HG03571 (cell line): ENCODE measurements around the gene NCAM1.

Source experiments
- ATAC-seq: cut with Tn5 transposase; IDR thresholded peaks from one replicate; pipeline ENCODE4 v1.9.1; 2021; ENCODE audit not compliant: unreplicated experiment

Gene NCAM1

DNA sequence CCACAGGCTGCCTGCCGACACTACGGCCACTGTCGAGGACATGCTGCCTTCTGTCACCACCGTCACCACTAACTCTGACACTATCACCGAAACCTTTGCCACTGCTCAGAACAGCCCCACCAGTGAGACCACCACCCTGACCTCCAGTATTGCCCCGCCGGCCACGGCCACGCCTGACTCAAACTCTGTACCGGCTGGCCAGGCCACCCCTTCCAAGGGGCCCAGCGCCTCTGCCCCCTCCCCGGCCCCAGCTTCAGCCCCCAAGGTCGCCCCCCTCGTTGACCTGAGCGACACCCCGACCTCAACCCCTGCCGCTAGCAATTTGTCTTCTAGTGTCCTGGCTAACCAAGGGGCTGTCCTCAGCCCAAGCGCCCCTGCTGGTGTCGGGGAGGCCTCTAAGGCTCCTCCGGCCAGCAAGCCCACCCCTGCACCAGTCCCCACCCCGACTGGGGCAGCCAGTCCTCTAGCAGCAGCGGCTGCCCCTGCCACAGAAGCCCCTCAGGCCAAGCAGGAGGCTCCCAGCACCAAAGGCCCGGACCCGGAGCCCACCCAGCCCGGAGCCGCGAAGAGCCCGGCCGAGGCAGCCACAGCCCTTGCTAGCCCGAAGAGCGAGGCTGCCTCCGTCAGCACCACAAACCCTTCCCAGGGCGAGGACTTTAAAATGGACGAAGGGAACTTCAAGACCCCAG, 311.9 kb downstream of the NCAM1 start:
- ATAC-seq: no peak

DNA sequence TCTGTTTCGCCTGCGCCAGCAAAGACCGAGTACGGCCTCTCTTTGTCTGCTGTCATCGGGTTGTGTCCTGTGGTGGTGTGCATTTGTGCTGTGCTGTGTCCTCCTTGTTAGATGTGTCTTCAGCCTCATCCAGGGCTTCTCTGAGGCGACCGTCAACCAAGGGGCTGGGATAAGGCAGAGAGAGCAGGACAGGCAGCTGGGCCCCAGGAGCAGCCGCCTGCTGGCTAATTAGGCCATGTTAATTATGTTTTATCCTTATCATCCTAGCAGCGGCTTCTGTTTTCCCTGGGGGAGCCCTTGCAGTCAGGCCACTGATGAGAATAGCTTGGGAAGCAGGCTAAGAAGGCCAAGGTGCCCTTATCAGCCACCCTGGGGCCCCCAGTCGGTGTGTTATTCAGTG, 312.5 kb downstream of the NCAM1 start:
- ATAC-seq: no peak

GRCh38 chr11:113274713-113275582, 313.7 kb downstream of the NCAM1 start:
- no peak for ATAC-seq

GRCh38 chr11:113275602-113276001, 314.4 kb downstream of the NCAM1 start:
- no peak for ATAC-seq

DNA sequence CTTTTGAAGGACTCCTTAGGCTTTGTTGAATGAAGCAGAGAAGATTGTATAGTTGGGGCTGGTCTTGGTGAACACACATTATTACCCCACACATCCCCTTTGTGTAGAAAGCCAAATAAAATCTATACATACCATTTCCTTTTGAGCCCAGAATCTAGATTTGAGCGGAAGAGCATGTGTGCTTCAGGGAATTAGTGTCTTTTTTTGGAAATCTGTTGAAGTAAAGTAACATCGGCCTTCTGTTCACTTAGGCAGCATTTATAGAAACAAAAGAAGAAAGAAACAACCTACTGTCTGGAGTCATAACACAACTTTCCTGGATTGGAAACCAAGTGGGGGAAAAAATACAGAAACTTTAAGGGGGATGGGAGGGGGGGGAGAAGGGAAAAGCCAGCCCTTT, 315.2 kb downstream of the NCAM1 start:
- no peak for ATAC-seq

GRCh38 chr11:113277907-113278306, 316.7 kb downstream of the NCAM1 start:
- no peak for ATAC-seq

- ATAC-seq: no peak
Measured at GRCh38 chr11:113278481-113278880, 317.3 kb downstream of the NCAM1 start.

GRCh38 chr11:113278925-113279324, 317.7 kb downstream of the NCAM1 start:
- no peak for ATAC-seq

DNA sequence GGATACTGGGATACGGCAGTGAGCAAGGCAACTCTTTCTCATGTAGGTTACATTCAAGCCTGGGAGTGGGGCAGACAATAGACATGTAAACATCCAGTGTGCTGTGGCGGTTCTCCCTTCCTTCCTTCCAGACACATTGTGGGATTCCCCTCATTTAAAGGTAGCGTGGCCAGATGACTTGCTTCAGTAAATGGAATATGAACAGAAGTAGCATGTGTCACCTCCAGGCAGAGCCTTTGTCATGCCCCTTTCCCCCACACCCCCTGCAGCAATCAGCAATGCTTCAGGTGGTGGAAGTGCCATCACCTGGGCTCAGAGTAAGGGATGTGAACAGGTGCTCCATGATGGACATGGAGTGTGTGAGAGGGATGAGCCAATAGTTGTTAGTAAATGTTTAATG, 318.4 kb downstream of the NCAM1 start:
- no peak for ATAC-seq

- ATAC-seq: no peak
Measured at GRCh38 chr11:113281052-113281725, 320.0 kb downstream of the NCAM1 start.

DNA sequence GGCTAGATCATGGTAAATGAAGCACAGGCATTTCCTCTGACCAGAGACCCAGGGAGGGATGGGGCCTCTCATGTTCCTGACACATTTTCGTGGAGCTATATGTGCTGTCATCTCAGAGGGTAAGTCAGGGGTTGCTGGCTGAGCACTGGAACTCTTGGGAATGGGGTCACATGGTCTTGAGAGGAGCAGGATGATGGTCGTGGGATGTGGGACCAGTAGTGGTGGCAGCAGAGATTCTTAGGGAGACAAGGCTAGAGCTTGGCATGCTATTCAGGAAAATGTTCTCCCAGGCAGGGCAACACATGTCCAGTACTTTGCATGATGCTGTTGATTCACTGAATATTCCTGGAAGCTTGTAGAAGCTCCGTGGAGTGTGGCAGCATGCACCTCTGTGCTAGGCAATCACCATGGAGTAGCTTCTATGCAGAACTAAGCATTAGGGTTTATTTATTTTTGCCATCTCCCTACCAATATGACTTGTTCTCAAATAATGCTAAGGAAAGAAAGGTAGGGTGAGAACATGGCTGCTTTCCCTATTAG, 321.7 kb downstream of the NCAM1 start:
- ATAC-seq: no peak

DNA sequence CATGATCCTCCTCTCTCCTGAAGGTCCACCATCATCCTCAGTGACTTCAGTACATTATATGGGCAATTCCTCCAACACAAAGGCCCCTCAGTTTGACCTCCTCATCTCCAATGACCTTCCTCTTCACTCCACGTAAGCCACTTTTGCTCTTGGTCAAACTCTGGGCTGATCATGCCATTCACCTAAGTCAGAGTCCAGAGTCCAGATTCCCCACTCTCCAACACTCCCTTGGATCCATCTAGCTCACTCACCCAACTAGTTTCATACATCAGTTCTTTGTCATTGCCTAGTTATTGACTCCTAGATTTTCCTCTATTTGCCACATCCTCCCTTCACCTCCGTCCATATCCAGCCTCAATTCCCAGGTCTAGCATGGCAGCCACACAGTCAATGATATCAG, 322.7 kb downstream of the NCAM1 start:
- no peak for ATAC-seq

DNA sequence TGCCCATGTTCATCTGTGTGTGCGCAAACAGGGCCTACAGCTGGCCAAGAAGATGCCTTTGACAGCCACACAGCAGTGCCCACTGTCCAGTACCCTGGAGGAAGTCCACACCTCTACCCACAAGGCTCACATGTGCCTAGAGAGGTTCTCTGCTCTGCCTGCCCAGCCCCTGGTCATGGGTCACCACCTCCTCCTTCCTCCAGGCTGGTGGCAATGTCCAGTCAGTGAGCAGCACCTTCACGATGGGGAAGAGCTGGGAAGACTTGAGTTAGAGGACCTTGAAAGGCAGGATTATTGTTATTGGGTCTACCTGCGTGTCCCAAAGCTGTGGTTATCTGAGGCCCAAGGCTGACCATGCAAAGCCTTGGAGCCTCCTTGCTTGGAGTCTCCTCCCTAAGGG, 324.8 kb downstream of the NCAM1 start:
- no peak for ATAC-seq

DNA sequence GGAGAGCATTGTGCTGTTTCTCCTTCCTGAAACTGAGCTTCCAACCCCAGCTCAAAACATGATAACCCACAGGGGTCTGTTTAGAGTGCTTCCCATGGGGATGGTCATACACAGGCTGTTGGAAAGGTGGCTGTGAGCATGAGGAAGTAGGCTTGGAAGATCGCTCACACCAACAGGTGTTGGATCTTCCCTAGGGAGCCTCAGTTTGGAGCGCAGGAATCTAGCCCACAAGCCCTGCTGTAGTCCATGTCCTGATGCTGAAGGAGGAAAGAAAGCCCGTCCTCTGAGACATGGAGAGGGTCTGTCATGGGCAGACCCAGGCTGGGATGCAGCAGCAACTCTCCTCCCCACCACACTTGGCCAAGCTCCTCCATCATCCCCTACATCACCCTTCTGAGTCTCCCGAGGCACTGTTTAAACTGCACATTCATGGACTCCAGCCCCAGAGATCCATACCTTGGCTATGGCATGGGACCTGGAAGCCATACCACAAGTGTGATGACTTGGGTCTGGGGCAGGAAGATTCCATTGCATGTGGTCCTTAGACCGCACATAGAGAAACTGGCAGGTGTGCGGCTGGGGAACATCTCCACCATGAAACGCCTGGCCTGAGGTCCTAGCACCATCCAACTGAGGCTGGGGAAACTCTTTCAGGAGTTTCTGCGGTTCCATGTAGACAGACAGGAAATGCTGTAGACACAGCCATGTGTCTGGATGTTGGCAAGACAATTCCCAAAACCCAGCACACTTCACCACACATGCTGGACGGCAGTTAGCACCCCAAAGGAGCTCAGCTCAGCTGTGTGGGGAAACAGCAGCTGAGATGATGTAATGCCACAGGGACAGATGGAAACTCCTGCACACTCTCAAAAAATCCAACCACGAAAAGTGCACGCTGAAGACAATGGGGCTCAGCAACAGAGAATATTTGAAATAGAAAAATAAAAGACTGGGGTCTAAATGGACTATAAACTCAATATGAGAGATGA, 325.6 kb downstream of the NCAM1 start:
- ATAC-seq: no peak

GRCh38 chr11:113287801-113288200, 326.6 kb downstream of the NCAM1 start:
- no peak for ATAC-seq

DNA sequence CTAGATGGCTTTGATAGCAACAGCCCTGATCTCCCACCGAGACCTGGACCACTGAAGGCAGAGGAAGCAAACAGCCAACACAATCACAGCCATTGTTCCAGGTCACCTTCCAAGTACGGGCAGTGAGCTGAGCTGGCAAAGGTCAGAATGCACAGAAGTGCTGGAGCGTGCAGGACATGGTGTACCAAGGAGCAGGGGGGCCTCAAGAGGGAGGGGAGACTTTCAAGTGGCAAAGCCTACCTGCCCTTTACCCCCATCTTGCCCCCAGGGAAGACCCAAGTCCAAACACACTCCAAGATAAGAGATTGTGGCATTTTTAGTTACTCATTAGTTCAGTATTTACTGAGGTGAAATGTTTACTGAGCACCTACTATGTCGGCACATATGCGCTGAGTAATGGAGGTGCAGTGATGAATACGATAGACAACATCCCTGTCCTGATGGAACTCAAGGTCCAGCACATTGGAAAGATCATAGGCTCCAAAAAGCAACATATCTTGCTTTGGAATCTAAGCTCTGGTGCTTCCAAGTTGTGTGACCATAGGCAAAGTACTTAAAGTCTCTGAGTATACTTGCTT, 327.2 kb downstream of the NCAM1 start:
- no peak for ATAC-seq

DNA sequence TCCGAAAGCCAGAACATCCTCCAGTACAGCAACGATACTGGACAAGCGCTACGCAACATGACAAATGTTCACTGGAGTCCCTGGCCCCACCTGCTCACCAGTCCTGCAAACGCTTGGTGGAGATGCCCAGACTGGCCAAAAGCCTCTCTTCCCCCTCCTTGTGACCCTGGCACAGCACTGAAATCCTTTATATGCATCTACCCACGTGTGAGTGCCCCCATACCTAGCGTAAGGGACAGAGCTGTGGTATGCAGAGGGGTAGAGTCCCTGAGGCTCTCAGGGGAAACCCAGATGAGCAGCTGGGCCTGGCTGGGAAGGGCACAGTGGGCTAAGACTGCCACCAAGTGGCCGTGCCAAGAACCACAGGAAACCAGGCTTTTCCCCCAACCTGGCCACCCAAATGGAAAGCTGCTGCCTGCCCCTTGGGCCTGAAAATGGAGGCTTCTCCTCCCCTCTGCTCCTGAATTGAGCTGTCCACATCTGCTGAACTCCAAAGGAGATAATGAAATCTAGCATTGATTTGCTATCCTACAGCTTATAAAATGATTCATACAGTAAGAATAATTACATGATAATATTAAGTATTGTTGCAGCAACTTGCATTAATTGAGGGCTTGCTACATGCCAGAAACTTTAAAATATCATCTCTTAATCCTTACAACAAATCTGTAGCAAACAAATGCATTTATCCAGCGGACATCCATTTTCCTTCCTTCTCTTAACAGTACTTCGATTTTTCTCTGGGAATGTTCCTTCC, 328.4 kb downstream of the NCAM1 start:
- ATAC-seq: peak; percentile 81

DNA sequence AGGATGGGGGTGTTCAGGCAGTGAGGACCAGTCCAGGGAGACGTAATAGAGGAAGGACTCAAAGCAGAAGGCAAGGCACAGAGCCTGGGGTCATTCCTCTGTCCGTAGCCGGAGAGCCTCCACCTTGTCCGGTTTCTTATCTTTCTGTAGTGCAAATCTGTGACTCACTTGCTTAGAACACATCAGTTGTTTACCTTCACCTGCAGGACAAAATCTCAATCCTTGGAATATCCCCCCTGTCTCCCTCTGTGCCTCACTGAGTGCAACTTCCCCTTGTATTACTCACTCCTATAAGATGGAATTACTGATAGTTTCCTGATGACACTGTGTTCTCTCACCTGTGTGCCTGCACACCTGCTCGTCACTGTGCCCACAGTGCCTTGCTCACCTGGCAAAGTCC, 332.7 kb downstream of the NCAM1 start:
- ATAC-seq: no peak

DNA sequence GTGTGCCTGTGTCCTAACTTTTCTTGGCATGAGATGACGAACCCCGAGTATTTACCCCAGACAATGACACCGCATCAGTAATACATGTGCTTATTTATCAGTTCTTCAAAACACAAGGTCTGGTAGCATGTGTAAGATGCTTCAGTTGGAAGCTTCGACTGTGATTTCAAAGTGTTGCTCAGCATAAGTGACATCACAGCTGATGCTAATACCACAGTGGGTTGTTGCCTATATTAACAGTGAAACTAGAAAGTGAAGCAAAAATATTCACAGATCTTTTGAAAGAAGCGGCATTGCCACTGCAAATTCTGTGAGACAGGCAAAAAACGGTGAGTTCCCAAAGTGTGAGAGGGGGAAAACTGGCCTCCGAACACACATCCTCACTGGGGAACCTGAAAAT, 334.8 kb downstream of the NCAM1 start:
- no peak for ATAC-seq
